Esophagus muscularis mucosa (tissue), 4 donors: ENCODE results near the gene RABEP2. TPM values are rescaled to one million over a fixed set of nuclear protein-coding genes. Genes with fewer than 3 reads are reported as not detected.
A peak's percentile ranks its signal among the peaks of the same experiment; 100 is the strongest.

Source experiments
- DNase-seq: peaks from one replicate; pipeline ENCODE4 v3.0.0-alpha.2; 2017; ENCODE audit errors: extremely low spot score
- H3K27ac ChIP-seq, 4 donors: fragments of 200-600 bp; sonication (generic); replicated peaks in 1 of 4; 1 replicate in 3 of 4; 2 replicates in 1 of 4; pipeline ENCODE4 v1.5.1; 2016 to 2019; ENCODE audit warnings: mild to moderate bottlenecking in 1 of 4
- H3K27me3 ChIP-seq, 4 donors: fragments of 200-600 bp; sonication (generic); one replicate each; pipeline versions ENCODE4 v1.5.1 to v1.6.0; 2016 to 2019
- H3K36me3 ChIP-seq, 4 donors: fragments of 200-600 bp; sonication (generic); one replicate each; pipeline ENCODE4 v1.5.1; 2016 to 2019
- H3K4me1 ChIP-seq, 4 donors: fragments of 200-600 bp; sonication (generic); one replicate each; pipeline ENCODE4 v1.5.1; 2016 to 2019
- H3K4me3 ChIP-seq, 4 donors: fragments of 200-600 bp; sonication (generic); 1 replicate in 2 of 4; 2 replicates in 2 of 4; pipeline ENCODE4 v1.5.1; 2016 to 2019; ENCODE audit warnings: mild to moderate bottlenecking in 4 of 4, moderate library complexity in 1 of 4
- H3K9me3 ChIP-seq, 4 donors: fragments of 200-600 bp; sonication (generic); 1 replicate in 3 of 4; 2 replicates in 1 of 4; pipeline ENCODE4 v1.5.1; 2016 to 2019
- CTCF ChIP-seq, 3 experiments: fragments of 200-600 bp in 2 of 3; fragments of 450-650 bp in 1 of 3; sonication (generic) in 2 of 3; IDR thresholded peaks; one replicate each; pipeline ENCODE4 v1.5.1; 2017 to 2019; ENCODE audit warnings: antibody characterized with exemption in 3 of 3, mild to moderate bottlenecking in 2 of 3, moderate library complexity in 1 of 3
- EP300 ChIP-seq: sonication (generic); formaldehyde crosslinking; IDR thresholded peaks from one replicate; pipeline ENCODE4 v1.6.1; 2017; ENCODE audit warnings: antibody characterized with exemption
- POLR2A ChIP-seq: fragments of 450-650 bp; IDR thresholded peaks from one replicate; pipeline ENCODE4 v1.6.1; 2017; ENCODE audit warnings: antibody characterized with exemption, moderate library complexity, mild to moderate bottlenecking, low read depth
- POLR2AphosphoS5 ChIP-seq, 2 donors: sonication (generic); formaldehyde crosslinking; IDR thresholded peaks; one replicate each; pipeline ENCODE4 v1.6.1; 2017; ENCODE audit warnings: antibody characterized with exemption in 2 of 2
- WGBS: methylation state at CpG from one replicate; pipeline ENCODE4 v1.1.5; 2018; 5-methylcytosine and 5-hydroxymethylcytosine counted together
- intact Hi-C: fragments of 100-400 bp; cut with DNase I; formaldehyde crosslinking; loops from one replicate; pipeline ENCODE4 v1.15.1; 2023
- total RNA-seq, 4 donors: library from RNA; depleted of rRNA; stranded (reverse); fragments of >200 nt; gene quantifications; one replicate each; pipeline versions ENCODE4 v1.1.0 to v1.2.1, GENCODE V29; 2016

Gene RABEP2
- total RNA-seq, 4 donors from 2014 or later: 15.0 to 27.2 (median 16.7) TPM

GRCh38 chr16:28880589-28880915 is 44.5 kb downstream of the RABEP2 start:
- DNase-seq: no peak
- Histone ChIP-seq H3K9me3 (no peaks in the 10 kb centered on the region), H3K27me3 (peaks cover 0 to 38% (median 4%) of the 10 kb centered on the region in 4 donors), H3K4me3 (peak overlapping the region; percentile 60 to 85 (median 68)), H3K36me3 (peaks cover 0 to 3% (median 0%) of the 10 kb centered on the region in 4 donors), H3K27ac (no peak overlapping the region), H3K4me1 (peaks cover 14 to 26% (median 19%) of the 10 kb centered on the region in 4 donors)
- WGBS: 27% methylated on average over 10 of the region's 11 CpGs
- TF ChIP-seq CTCF (IDR thresholded peaks at IDR 0.05): no peak
- TF ChIP-seq POLR2AphosphoS5 (IDR thresholded peaks at IDR 0.05): no peak
- TF ChIP-seq POLR2A: no peak
- TF ChIP-seq EP300: no peak
- intact Hi-C loops: no loop called here

GRCh38 chr16:28879841-28880588 is 45.0 kb downstream of the RABEP2 start:
- intact Hi-C loops: loop anchor here (5.0 kb wide), 1 partner anchor 67 kb away; no protein-coding TSS in a partner anchor
- H3K4me1 ChIP-seq: peaks cover 14 to 29% (median 19%) of the 10 kb centered on the region in 4 donors
- WGBS: 0% methylated on average over 17 of the region's 66 CpGs
- H3K4me3 ChIP-seq: peak overlapping the region; percentile 60 to 85 (median 68)
- H3K36me3 ChIP-seq: peaks cover 0 to 3% (median under 1%) of the 10 kb centered on the region in 4 donors
- H3K27me3 ChIP-seq: peaks cover 0 to 38% (median 4%) of the 10 kb centered on the region in 4 donors
- peak; percentile 11 to 36 (median 21) for TF ChIP-seq CTCF (IDR thresholded peaks at IDR 0.05)
- no peak for TF ChIP-seq POLR2A
- peak in 1 of 2 donors; percentile 38 for TF ChIP-seq POLR2AphosphoS5 (IDR thresholded peaks at IDR 0.05)
- no peak for TF ChIP-seq EP300
- peak; percentile 97 for DNase-seq
- no peaks in the 10 kb centered on the region for H3K9me3 ChIP-seq
- peak overlapping the region in 3 of 4 donors; percentile 17 to 52 (median 47) for H3K27ac ChIP-seq

GRCh38 chr16:28879261-28879840 is 45.7 kb downstream of the RABEP2 start:
- Histone ChIP-seq H3K9me3 (no peaks in the 10 kb centered on the region), H3K27me3 (peaks cover 0 to 38% (median 4%) of the 10 kb centered on the region in 4 donors), H3K36me3 (peaks cover 0 to 7% (median 4%) of the 10 kb centered on the region in 4 donors), H3K4me1 (peaks cover 14 to 29% (median 19%) of the 10 kb centered on the region in 4 donors), H3K4me3 (peak overlapping the region; percentile 60 to 85 (median 68)), H3K27ac (peak overlapping the region in 3 of 4 donors; percentile 17 to 52 (median 47))
- intact Hi-C loops: loop anchor here (5.0 kb wide), 1 partner anchor 68 kb away; no protein-coding TSS in a partner anchor
- DNase-seq: no peak
- 6% methylated on average over 17 of the region's 27 CpGs for WGBS
- TF ChIP-seq POLR2A (no peak), EP300 (no peak), POLR2AphosphoS5 (IDR thresholded peaks at IDR 0.05) (no peak), CTCF (IDR thresholded peaks at IDR 0.05) (no peak)

- Histone ChIP-seq H3K27ac (peak within 1 kb of the TSS in 2 of 4 donors; percentile 17 to 47), H3K4me3 (peak within 1 kb of the TSS; percentile 60 to 85 (median 68)), H3K36me3 (peaks cover 0 to 17% (median 14%) of the 10 kb centered on the region in 4 donors), H3K4me1 (peaks cover 14 to 29% (median 19%) of the 10 kb centered on the region in 4 donors), H3K27me3 (peaks cover 0 to 32% (median 4%) of the 10 kb centered on the region in 4 donors), H3K9me3 (no peaks in the 10 kb centered on the region)
- intact Hi-C loops: loop anchor here (5.0 kb wide), 1 partner anchor 69 kb away; no protein-coding TSS in a partner anchor
- WGBS: 69% methylated on average over 25 of the region's 25 CpGs
- TF ChIP-seq EP300: no peak
- TF ChIP-seq POLR2A: no peak
- TF ChIP-seq POLR2AphosphoS5 (IDR thresholded peaks at IDR 0.05): no peak
- TF ChIP-seq CTCF (IDR thresholded peaks at IDR 0.05): no peak
- no peak for DNase-seq
These were observed 46.7 kb downstream of the RABEP2 start, which contains the start of gene ATP2A1 for GRCh38 chr16:28878083-28878926. Gene ATP2A1, plus strand, starts transcription at chr16:28878488. Its CDS starts 184 bp downstream, at chr16:28878672.
